Measurements from ENCODE around the gene TPST1. TPM values are rescaled to one million over a fixed set of nuclear protein-coding genes. Genes with fewer than 3 reads are reported as not detected.

Gene TPST1
- total and polyA plus RNA-seq, 3 experiments from 2014 or later: 1.7 to 2.7 (median 1.9) TPM

- Histone ChIP-seq H3K9me3 (ENCODE audit: low read length) (no peaks in the 10 kb centered on the region), H3K27me3 (ENCODE audit: insufficient read depth, low read length, poor library complexity, severe bottlenecking) (no peaks in the 10 kb centered on the region), H3K4me3 (ENCODE audit: low read length) (no peak overlapping the region), H3K27ac (ENCODE audit: low read depth, low read length) (no peak overlapping the region), H3K36me3 (ENCODE audit: insufficient read depth, low read length) (no peaks in the 10 kb centered on the region), H3K4me1 (ENCODE audit: insufficient read depth, low read length) (no peaks in the 10 kb centered on the region)
- no peak for DNase-seq
- Mint-ChIP-seq H3K27me3 (peaks cover 7 to 19% of the 10 kb centered on the region in 2 donors), H3K4me1 (no peaks in the 10 kb centered on the region), H3K36me3 (peaks cover 0 to 8% (median 0%) of the 10 kb centered on the region in 3 donors), H3K4me3 (no peak overlapping the region), H3K9me3 (peaks cover 30 to 41% (median 37%) of the 10 kb centered on the region in 5 donors), H3K27ac (no peak overlapping the region)
- ChIA-PET POLR2A (no interaction called here), CTCF (no interaction called here)
Measured at GRCh38 chr7:66267249-66267648, 62.1 kb downstream of the TPST1 start.

- H3K4me3 ChIP-seq (ENCODE audit: low read length): no peak overlapping the region
- H3K36me3 Mint-ChIP-seq: peaks cover 0 to 5% (median 0%) of the 10 kb centered on the region in 3 donors
- H3K27ac ChIP-seq (ENCODE audit: low read depth, low read length): no peak overlapping the region
- no peaks in the 10 kb centered on the region for H3K27me3 ChIP-seq (ENCODE audit: insufficient read depth, low read length, poor library complexity, severe bottlenecking)
- no peak for DNase-seq
- H3K27ac Mint-ChIP-seq: peak overlapping the region in 1 of 8 donors; percentile 39
- H3K4me1 Mint-ChIP-seq: no peaks in the 10 kb centered on the region
- ChIA-PET POLR2A (no interaction called here), CTCF (no interaction called here)
- H3K9me3 ChIP-seq (ENCODE audit: low read length): no peaks in the 10 kb centered on the region
- H3K9me3 Mint-ChIP-seq: peaks cover 19 to 27% (median 22%) of the 10 kb centered on the region in 5 donors
- no peaks in the 10 kb centered on the region for H3K4me1 ChIP-seq (ENCODE audit: insufficient read depth, low read length)
- peaks cover 4 to 14% of the 10 kb centered on the region in 2 donors for H3K27me3 Mint-ChIP-seq
- no peaks in the 10 kb centered on the region for H3K36me3 ChIP-seq (ENCODE audit: insufficient read depth, low read length)
- H3K4me3 Mint-ChIP-seq: no peak overlapping the region
Measured at GRCh38 chr7:66269978-66270377, 64.8 kb downstream of the TPST1 start.

GRCh38 chr7:66272321-66272720, 67.2 kb downstream of the TPST1 start:
- H3K9me3 Mint-ChIP-seq: peaks cover 0 to 13% (median 4%) of the 10 kb centered on the region in 5 donors
- H3K4me1 Mint-ChIP-seq: no peaks in the 10 kb centered on the region
- Histone ChIP-seq H3K27me3 (ENCODE audit: insufficient read depth, low read length, poor library complexity, severe bottlenecking) (no peaks in the 10 kb centered on the region), H3K27ac (ENCODE audit: low read depth, low read length) (no peak overlapping the region), H3K4me1 (ENCODE audit: insufficient read depth, low read length) (no peaks in the 10 kb centered on the region), H3K4me3 (ENCODE audit: low read length) (no peak overlapping the region), H3K36me3 (ENCODE audit: insufficient read depth, low read length) (no peaks in the 10 kb centered on the region), H3K9me3 (ENCODE audit: low read length) (no peaks in the 10 kb centered on the region)
- CTCF ChIA-PET: no interaction called here
- no peak overlapping the region for H3K4me3 Mint-ChIP-seq
- H3K36me3 Mint-ChIP-seq: no peaks in the 10 kb centered on the region
- DNase-seq: no peak
- peaks cover 1 to 11% of the 10 kb centered on the region in 2 donors for H3K27me3 Mint-ChIP-seq
- POLR2A ChIA-PET: no interaction called here
- no peak overlapping the region for H3K27ac Mint-ChIP-seq

- DNase-seq: no peak
- H3K27ac Mint-ChIP-seq: no peak overlapping the region
- no peak overlapping the region for H3K4me3 Mint-ChIP-seq
- H3K27ac ChIP-seq (ENCODE audit: low read depth, low read length): no peak overlapping the region
- no peaks in the 10 kb centered on the region for H3K4me1 ChIP-seq (ENCODE audit: insufficient read depth, low read length)
- H3K27me3 Mint-ChIP-seq: peaks cover 4 to 7% of the 10 kb centered on the region in 2 donors
- POLR2A ChIA-PET: no interaction called here
- no peaks in the 10 kb centered on the region for H3K27me3 ChIP-seq (ENCODE audit: insufficient read depth, low read length, poor library complexity, severe bottlenecking)
- no peaks in the 10 kb centered on the region for H3K9me3 ChIP-seq (ENCODE audit: low read length)
- CTCF ChIA-PET: interaction anchor here (0.9 kb wide), 1 partner anchor 10 kb away, joined by 3 read pairs; no protein-coding TSS in a partner anchor
- no peaks in the 10 kb centered on the region for H3K36me3 ChIP-seq (ENCODE audit: insufficient read depth, low read length)
- no peak overlapping the region for H3K4me3 ChIP-seq (ENCODE audit: low read length)
- no peaks in the 10 kb centered on the region for H3K4me1 Mint-ChIP-seq
- H3K9me3 Mint-ChIP-seq: peaks cover 0 to 5% (median 3%) of the 10 kb centered on the region in 5 donors
- H3K36me3 Mint-ChIP-seq: no peaks in the 10 kb centered on the region
Measured at GRCh38 chr7:66276363-66276762, 71.2 kb downstream of the TPST1 start.

- ChIA-PET POLR2A (no interaction called here), CTCF (no interaction called here)
- H3K4me1 ChIP-seq (ENCODE audit: insufficient read depth, low read length): no peaks in the 10 kb centered on the region
- no peak overlapping the region for H3K27ac ChIP-seq (ENCODE audit: low read depth, low read length)
- H3K27me3 ChIP-seq (ENCODE audit: insufficient read depth, low read length, poor library complexity, severe bottlenecking): no peaks in the 10 kb centered on the region
- no peaks in the 10 kb centered on the region for H3K36me3 ChIP-seq (ENCODE audit: insufficient read depth, low read length)
- no peaks in the 10 kb centered on the region for H3K9me3 ChIP-seq (ENCODE audit: low read length)
- H3K4me3 ChIP-seq (ENCODE audit: low read length): no peak overlapping the region
- H3K9me3 Mint-ChIP-seq: peaks cover 0 to 5% (median 3%) of the 10 kb centered on the region in 5 donors
- no peaks in the 10 kb centered on the region for H3K36me3 Mint-ChIP-seq
- H3K27me3 Mint-ChIP-seq: peaks cover 4 to 7% of the 10 kb centered on the region in 2 donors
- no peak overlapping the region for H3K27ac Mint-ChIP-seq
- H3K4me1 Mint-ChIP-seq: no peaks in the 10 kb centered on the region
- no peak overlapping the region for H3K4me3 Mint-ChIP-seq
- DNase-seq: no peak
Measured at GRCh38 chr7:66277492-66277891, 72.4 kb downstream of the TPST1 start.

- Histone ChIP-seq H3K9me3 (ENCODE audit: low read length) (no peaks in the 10 kb centered on the region), H3K36me3 (ENCODE audit: insufficient read depth, low read length) (no peaks in the 10 kb centered on the region), H3K27me3 (ENCODE audit: insufficient read depth, low read length, poor library complexity, severe bottlenecking) (no peaks in the 10 kb centered on the region), H3K4me1 (ENCODE audit: insufficient read depth, low read length) (no peaks in the 10 kb centered on the region), H3K4me3 (ENCODE audit: low read length) (no peak overlapping the region), H3K27ac (ENCODE audit: low read depth, low read length) (no peak overlapping the region)
- no peaks in the 10 kb centered on the region for H3K36me3 Mint-ChIP-seq
- H3K27ac Mint-ChIP-seq: peak overlapping the region in 1 of 8 donors; percentile 35
- POLR2A ChIA-PET: no interaction called here
- peaks cover 4% of the 10 kb centered on the region in 2 donors for H3K27me3 Mint-ChIP-seq
- H3K9me3 Mint-ChIP-seq: no peaks in the 10 kb centered on the region
- CTCF ChIA-PET: no interaction called here
- no peak for DNase-seq
- no peaks in the 10 kb centered on the region for H3K4me1 Mint-ChIP-seq
- H3K4me3 Mint-ChIP-seq: no peak overlapping the region
Measured at GRCh38 chr7:66279912-66280311, 74.8 kb downstream of the TPST1 start.

- Histone ChIP-seq H3K9me3 (ENCODE audit: low read length) (no peaks in the 10 kb centered on the region), H3K4me1 (ENCODE audit: insufficient read depth, low read length) (no peaks in the 10 kb centered on the region), H3K27ac (ENCODE audit: low read depth, low read length) (no peak overlapping the region), H3K36me3 (ENCODE audit: insufficient read depth, low read length) (no peaks in the 10 kb centered on the region), H3K27me3 (ENCODE audit: insufficient read depth, low read length, poor library complexity, severe bottlenecking) (no peaks in the 10 kb centered on the region), H3K4me3 (ENCODE audit: low read length) (no peak overlapping the region)
- Mint-ChIP-seq H3K4me1 (no peaks in the 10 kb centered on the region), H3K36me3 (no peaks in the 10 kb centered on the region), H3K27me3 (peaks cover 4% of the 10 kb centered on the region in 2 donors), H3K27ac (no peak overlapping the region), H3K9me3 (peaks cover 0 to 2% (median 0%) of the 10 kb centered on the region in 5 donors), H3K4me3 (no peak overlapping the region)
- ChIA-PET POLR2A (no interaction called here), CTCF (no interaction called here)
- DNase-seq: no peak
Measured at GRCh38 chr7:66281678-66282590, 76.8 kb downstream of the TPST1 start.

GRCh38 chr7:66282591-66282935, 77.4 kb downstream of the TPST1 start:
- Mint-ChIP-seq H3K4me1 (no peaks in the 10 kb centered on the region), H3K27me3 (peaks cover 4% of the 10 kb centered on the region in 2 donors), H3K9me3 (peaks cover 0 to 2% (median 0%) of the 10 kb centered on the region in 5 donors)

More at GRCh38 chr7:66282591-66282935, 77.4 kb downstream of the TPST1 start:
- ChIA-PET CTCF (no interaction called here), POLR2A (no interaction called here)
- Mint-ChIP-seq H3K27ac (no peak overlapping the region), H3K36me3 (no peaks in the 10 kb centered on the region), H3K4me3 (no peak overlapping the region)
- Histone ChIP-seq H3K4me3 (ENCODE audit: low read length) (no peak overlapping the region), H3K27ac (ENCODE audit: low read depth, low read length) (no peak overlapping the region), H3K36me3 (ENCODE audit: insufficient read depth, low read length) (no peaks in the 10 kb centered on the region), H3K9me3 (ENCODE audit: low read length) (no peaks in the 10 kb centered on the region), H3K4me1 (ENCODE audit: insufficient read depth, low read length) (no peaks in the 10 kb centered on the region), H3K27me3 (ENCODE audit: insufficient read depth, low read length, poor library complexity, severe bottlenecking) (no peaks in the 10 kb centered on the region)
- DNase-seq: no peak

Measured in CD8-positive, alpha-beta memory T cell (primary cell).